ENCODE results near the gene ZFR. TPM values are rescaled to one million over a fixed set of nuclear protein-coding genes. Genes with fewer than 3 reads are reported as not detected.

ZFR gene
- polyA plus RNA-seq, 3 donors: 29.8 to 81.8 (median 62.3) TPM

- H3K4me1 Mint-ChIP-seq: peaks cover 36% of the 10 kb centered on the region
- no peak overlapping the region for H3K9ac ChIP-seq (ENCODE audit: insufficient read depth, low read length, poor library complexity, severe bottlenecking)
- DNase-seq: no peak
- no peaks in the 10 kb centered on the region for H3K27me3 ChIP-seq (ENCODE audit: control insufficient read depth in 2 of 2, insufficient read depth in 2 of 2, low read length in 2 of 2)
- no peak overlapping the region for H2AFZ ChIP-seq (ENCODE audit: insufficient read depth, low read depth, low read length, poor library complexity, severe bottlenecking)
- H4K20me1 ChIP-seq (ENCODE audit: insufficient read depth, low read length): peaks cover 5% of the 10 kb centered on the region
- intact Hi-C loops (cut with micrococcal nuclease): loop anchor here in 1 of 2 donors (10.0 kb wide), 1 partner anchor 57 kb away; the partner anchor contains the start of gene ZFR
- no peaks in the 10 kb centered on the region for H3K9me3 ChIP-seq (replicated peaks in 1 of 2; ENCODE audit: control insufficient read depth in 1 of 2, insufficient read depth in 1 of 2, low read length in 2 of 2)
- H3K27ac Mint-ChIP-seq: peak overlapping the region; percentile 78 to 98 (median 98)
- no peaks in the 10 kb centered on the region for H3K27me3 Mint-ChIP-seq (ENCODE audit: low read depth in 3 of 3)
- no peak overlapping the region for H3K4me3 ChIP-seq (replicated peaks in 1 of 3; ENCODE audit: low read depth in 2 of 3, low read length in 3 of 3)
- peak overlapping the region in 1 of 2 donors; percentile 85 for H3K27ac ChIP-seq (ENCODE audit: low read depth in 1 of 2, low read length in 2 of 2)
- TF ChIP-seq, protein P1, sequence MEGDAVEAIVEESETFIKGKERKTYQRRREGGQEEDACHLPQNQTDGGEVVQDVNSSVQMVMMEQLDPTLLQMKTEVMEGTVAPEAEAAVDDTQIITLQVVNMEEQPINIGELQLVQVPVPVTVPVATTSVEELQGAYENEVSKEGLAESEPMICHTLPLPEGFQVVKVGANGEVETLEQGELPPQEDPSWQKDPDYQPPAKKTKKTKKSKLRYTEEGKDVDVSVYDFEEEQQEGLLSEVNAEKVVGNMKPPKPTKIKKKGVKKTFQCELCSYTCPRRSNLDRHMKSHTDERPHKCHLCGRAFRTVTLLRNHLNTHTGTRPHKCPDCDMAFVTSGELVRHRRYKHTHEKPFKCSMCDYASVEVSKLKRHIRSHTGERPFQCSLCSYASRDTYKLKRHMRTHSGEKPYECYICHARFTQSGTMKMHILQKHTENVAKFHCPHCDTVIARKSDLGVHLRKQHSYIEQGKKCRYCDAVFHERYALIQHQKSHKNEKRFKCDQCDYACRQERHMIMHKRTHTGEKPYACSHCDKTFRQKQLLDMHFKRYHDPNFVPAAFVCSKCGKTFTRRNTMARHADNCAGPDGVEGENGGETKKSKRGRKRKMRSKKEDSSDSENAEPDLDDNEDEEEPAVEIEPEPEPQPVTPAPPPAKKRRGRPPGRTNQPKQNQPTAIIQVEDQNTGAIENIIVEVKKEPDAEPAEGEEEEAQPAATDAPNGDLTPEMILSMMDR (IDR thresholded peaks at IDR 0.05): no peak
- peaks cover 37 to 44% of the 10 kb centered on the region in 2 donors for H3K4me1 ChIP-seq (ENCODE audit: control insufficient read depth in 1 of 2, insufficient read depth in 2 of 2, low read length in 2 of 2)
- H3K9me3 Mint-ChIP-seq: no peaks in the 10 kb centered on the region
- H3K4me3 Mint-ChIP-seq: no peak overlapping the region
- H3K79me2 ChIP-seq (ENCODE audit: insufficient read depth, low read length): peaks cover 46% of the 10 kb centered on the region
- no peak overlapping the region for H3K4me2 ChIP-seq (replicated peaks; ENCODE audit: extremely low read depth, low read length, poor library complexity, severe bottlenecking)
- H3K36me3 Mint-ChIP-seq: peaks cover 58 to 69% of the 10 kb centered on the region in 2 donors
- H3K36me3 ChIP-seq (replicated peaks in 1 of 2; ENCODE audit: control insufficient read depth in 1 of 2, insufficient read depth in 2 of 2, low read length in 2 of 2): peaks cover 70 to 87% of the 10 kb centered on the region in 2 donors
Observed at GRCh38 chr5:32387841-32388240, 56.7 kb downstream of the ZFR start.

GRCh38 chr5:32387211-32387610, 57.3 kb downstream of the ZFR start:
- Histone ChIP-seq H3K4me1 (ENCODE audit: control insufficient read depth in 1 of 2, insufficient read depth in 2 of 2, low read length in 2 of 2) (peaks cover 37 to 44% of the 10 kb centered on the region in 2 donors), H3K4me2 (replicated peaks; ENCODE audit: extremely low read depth, low read length, poor library complexity, severe bottlenecking) (no peak overlapping the region), H4K20me1 (ENCODE audit: insufficient read depth, low read length) (peaks cover 5% of the 10 kb centered on the region), H2AFZ (ENCODE audit: insufficient read depth, low read depth, low read length, poor library complexity, severe bottlenecking) (no peak overlapping the region), H3K4me3 (replicated peaks in 1 of 3; ENCODE audit: low read depth in 2 of 3, low read length in 3 of 3) (no peak overlapping the region), H3K36me3 (replicated peaks in 1 of 2; ENCODE audit: control insufficient read depth in 1 of 2, insufficient read depth in 2 of 2, low read length in 2 of 2) (peaks cover 74 to 87% of the 10 kb centered on the region in 2 donors), H3K9ac (ENCODE audit: insufficient read depth, low read length, poor library complexity, severe bottlenecking) (no peak overlapping the region), H3K79me2 (ENCODE audit: insufficient read depth, low read length) (peaks cover 41% of the 10 kb centered on the region), H3K27me3 (ENCODE audit: control insufficient read depth in 2 of 2, insufficient read depth in 2 of 2, low read length in 2 of 2) (no peaks in the 10 kb centered on the region), H3K9me3 (replicated peaks in 1 of 2; ENCODE audit: control insufficient read depth in 1 of 2, insufficient read depth in 1 of 2, low read length in 2 of 2) (no peaks in the 10 kb centered on the region), H3K27ac (ENCODE audit: low read depth in 1 of 2, low read length in 2 of 2) (peak overlapping the region in 1 of 2 donors; percentile 85)
- H3K4me1 Mint-ChIP-seq: peaks cover 36% of the 10 kb centered on the region
- TF ChIP-seq, protein P1 (IDR thresholded peaks at IDR 0.05): no peak
- WGBS (ENCODE audit: insufficient coverage): no CpG with 5 or more reads among the region's 3 CpGs
- peak overlapping the region in 4 of 7 donors; percentile 24 to 98 (median 59) for H3K27ac Mint-ChIP-seq
- H3K36me3 Mint-ChIP-seq: peaks cover 57 to 66% of the 10 kb centered on the region in 2 donors
- no peaks in the 10 kb centered on the region for H3K27me3 Mint-ChIP-seq (ENCODE audit: low read depth in 3 of 3)
- H3K9me3 Mint-ChIP-seq: no peaks in the 10 kb centered on the region
- H3K4me3 Mint-ChIP-seq: no peak overlapping the region
- peak in 1 of 3 donors; percentile 3 for DNase-seq
- intact Hi-C loops (cut with micrococcal nuclease): loop anchor here in 1 of 2 donors (10.0 kb wide), 1 partner anchor 58 kb away; the partner anchor contains the start of gene ZFR

Data from CD14-positive monocyte (primary cell).